ENCODE data around the gene TMEM196. TPM values are rescaled to one million over a fixed set of nuclear protein-coding genes. Genes with fewer than 3 reads are reported as not detected.
A peak's percentile ranks its signal among the peaks of the same experiment; 100 is the strongest.

TMEM196 gene
- total and polyA plus RNA-seq, 4 donors, result not detected

GRCh38 chr7:19713676-19714075, 59.7 kb downstream of the TMEM196 start:
- DNase-seq (ENCODE audit: low spot score), result no peak
- Histone ChIP-seq H3K27me3 (ENCODE audit: control insufficient read depth in 4 of 4, insufficient read depth in 4 of 4, low read length in 3 of 4) (peaks cover 0 to 2% (median 0%) of the 10 kb centered on the region in 4 donors), H3K9me3 (ENCODE audit: control insufficient read depth in 4 of 4, low read length in 3 of 4) (no peaks in the 10 kb centered on the region), H3K4me3 (ENCODE audit: low read depth in 1 of 3, low read length in 3 of 3) (no peak overlapping the region), H3K27ac (ENCODE audit: low read depth in 1 of 2, low read length in 2 of 2) (no peak overlapping the region), H3K36me3 (ENCODE audit: control insufficient read depth in 4 of 4, insufficient read depth in 3 of 4, low read depth in 1 of 4, low read length in 3 of 4) (no peaks in the 10 kb centered on the region), H3K9ac (ENCODE audit: low read depth in 1 of 2, low read length in 2 of 2) (no peak overlapping the region), H3K4me1 (ENCODE audit: control insufficient read depth in 4 of 4, insufficient read depth in 4 of 4, low read length in 3 of 4) (peaks cover 0 to 5% (median 1%) of the 10 kb centered on the region in 4 donors)
- WGBS, result 32% methylated on average over 1 of the region's 1 CpG
- TF ChIP-seq EGR1 (IDR thresholded peaks at IDR 0.05; ENCODE audit: low read depth in 2 of 2) (no peak), NR2F2 (IDR thresholded peaks at IDR 0.05) (no peak), SP1 (IDR thresholded peaks at IDR 0.05) (no peak), RAD21 (IDR thresholded peaks at IDR 0.05) (peak; percentile 67 to 74), HNF4G (IDR thresholded peaks at IDR 0.05) (no peak), JUND (IDR thresholded peaks at IDR 0.05) (no peak), TAF1 (conservative IDR thresholded peaks at IDR 0.05) (no peak), ATF3 (IDR thresholded peaks at IDR 0.05) (no peak), RXRA (IDR thresholded peaks at IDR 0.05) (no peak), HNF4A (conservative IDR thresholded peaks at IDR 0.05) (no peak), MAX (IDR thresholded peaks at IDR 0.05) (no peak), YY1 (IDR thresholded peaks at IDR 0.05) (no peak), GABPA (IDR thresholded peaks at IDR 0.05 in 1 of 2, conservative IDR thresholded peaks at IDR 0.05 in 1 of 2) (no peak), FOXA1 (IDR thresholded peaks at IDR 0.05) (no peak)
- TF ChIP-seq, protein P1, sequence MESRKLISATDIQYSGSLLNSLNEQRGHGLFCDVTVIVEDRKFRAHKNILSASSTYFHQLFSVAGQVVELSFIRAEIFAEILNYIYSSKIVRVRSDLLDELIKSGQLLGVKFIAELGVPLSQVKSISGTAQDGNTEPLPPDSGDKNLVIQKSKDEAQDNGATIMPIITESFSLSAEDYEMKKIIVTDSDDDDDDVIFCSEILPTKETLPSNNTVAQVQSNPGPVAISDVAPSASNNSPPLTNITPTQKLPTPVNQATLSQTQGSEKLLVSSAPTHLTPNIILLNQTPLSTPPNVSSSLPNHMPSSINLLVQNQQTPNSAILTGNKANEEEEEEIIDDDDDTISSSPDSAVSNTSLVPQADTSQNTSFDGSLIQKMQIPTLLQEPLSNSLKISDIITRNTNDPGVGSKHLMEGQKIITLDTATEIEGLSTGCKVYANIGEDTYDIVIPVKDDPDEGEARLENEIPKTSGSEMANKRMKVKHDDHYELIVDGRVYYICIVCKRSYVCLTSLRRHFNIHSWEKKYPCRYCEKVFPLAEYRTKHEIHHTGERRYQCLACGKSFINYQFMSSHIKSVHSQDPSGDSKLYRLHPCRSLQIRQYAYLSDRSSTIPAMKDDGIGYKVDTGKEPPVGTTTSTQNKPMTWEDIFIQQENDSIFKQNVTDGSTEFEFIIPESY (IDR thresholded peaks at IDR 0.05), result no peak
- TF ChIP-seq, protein P2, sequence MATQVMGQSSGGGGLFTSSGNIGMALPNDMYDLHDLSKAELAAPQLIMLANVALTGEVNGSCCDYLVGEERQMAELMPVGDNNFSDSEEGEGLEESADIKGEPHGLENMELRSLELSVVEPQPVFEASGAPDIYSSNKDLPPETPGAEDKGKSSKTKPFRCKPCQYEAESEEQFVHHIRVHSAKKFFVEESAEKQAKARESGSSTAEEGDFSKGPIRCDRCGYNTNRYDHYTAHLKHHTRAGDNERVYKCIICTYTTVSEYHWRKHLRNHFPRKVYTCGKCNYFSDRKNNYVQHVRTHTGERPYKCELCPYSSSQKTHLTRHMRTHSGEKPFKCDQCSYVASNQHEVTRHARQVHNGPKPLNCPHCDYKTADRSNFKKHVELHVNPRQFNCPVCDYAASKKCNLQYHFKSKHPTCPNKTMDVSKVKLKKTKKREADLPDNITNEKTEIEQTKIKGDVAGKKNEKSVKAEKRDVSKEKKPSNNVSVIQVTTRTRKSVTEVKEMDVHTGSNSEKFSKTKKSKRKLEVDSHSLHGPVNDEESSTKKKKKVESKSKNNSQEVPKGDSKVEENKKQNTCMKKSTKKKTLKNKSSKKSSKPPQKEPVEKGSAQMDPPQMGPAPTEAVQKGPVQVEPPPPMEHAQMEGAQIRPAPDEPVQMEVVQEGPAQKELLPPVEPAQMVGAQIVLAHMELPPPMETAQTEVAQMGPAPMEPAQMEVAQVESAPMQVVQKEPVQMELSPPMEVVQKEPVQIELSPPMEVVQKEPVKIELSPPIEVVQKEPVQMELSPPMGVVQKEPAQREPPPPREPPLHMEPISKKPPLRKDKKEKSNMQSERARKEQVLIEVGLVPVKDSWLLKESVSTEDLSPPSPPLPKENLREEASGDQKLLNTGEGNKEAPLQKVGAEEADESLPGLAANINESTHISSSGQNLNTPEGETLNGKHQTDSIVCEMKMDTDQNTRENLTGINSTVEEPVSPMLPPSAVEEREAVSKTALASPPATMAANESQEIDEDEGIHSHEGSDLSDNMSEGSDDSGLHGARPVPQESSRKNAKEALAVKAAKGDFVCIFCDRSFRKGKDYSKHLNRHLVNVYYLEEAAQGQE (IDR thresholded peaks at IDR 0.05), result no peak
- TF ChIP-seq, protein P3, sequence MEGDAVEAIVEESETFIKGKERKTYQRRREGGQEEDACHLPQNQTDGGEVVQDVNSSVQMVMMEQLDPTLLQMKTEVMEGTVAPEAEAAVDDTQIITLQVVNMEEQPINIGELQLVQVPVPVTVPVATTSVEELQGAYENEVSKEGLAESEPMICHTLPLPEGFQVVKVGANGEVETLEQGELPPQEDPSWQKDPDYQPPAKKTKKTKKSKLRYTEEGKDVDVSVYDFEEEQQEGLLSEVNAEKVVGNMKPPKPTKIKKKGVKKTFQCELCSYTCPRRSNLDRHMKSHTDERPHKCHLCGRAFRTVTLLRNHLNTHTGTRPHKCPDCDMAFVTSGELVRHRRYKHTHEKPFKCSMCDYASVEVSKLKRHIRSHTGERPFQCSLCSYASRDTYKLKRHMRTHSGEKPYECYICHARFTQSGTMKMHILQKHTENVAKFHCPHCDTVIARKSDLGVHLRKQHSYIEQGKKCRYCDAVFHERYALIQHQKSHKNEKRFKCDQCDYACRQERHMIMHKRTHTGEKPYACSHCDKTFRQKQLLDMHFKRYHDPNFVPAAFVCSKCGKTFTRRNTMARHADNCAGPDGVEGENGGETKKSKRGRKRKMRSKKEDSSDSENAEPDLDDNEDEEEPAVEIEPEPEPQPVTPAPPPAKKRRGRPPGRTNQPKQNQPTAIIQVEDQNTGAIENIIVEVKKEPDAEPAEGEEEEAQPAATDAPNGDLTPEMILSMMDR (IDR thresholded peaks at IDR 0.05; ENCODE audit: low read depth, low read length, missing input control), result peak; percentile 56

- WGBS, result 59% methylated on average over 6 of the region's 6 CpGs
- no peak for TF ChIP-seq FOXA2 (IDR thresholded peaks at IDR 0.05)
- TF ChIP-seq TAF1 (conservative IDR thresholded peaks at IDR 0.05), result no peak
- no peak for TF ChIP-seq HNF4A (conservative IDR thresholded peaks at IDR 0.05)
- no peak for TF ChIP-seq FOXA1 (IDR thresholded peaks at IDR 0.05)
- no peak for TF ChIP-seq RAD21 (IDR thresholded peaks at IDR 0.05)
- DNase-seq (ENCODE audit: low spot score), result no peak
- Histone ChIP-seq H3K27ac (ENCODE audit: low read depth in 1 of 2, low read length in 2 of 2) (no peak overlapping the region), H3K9me3 (ENCODE audit: control insufficient read depth in 4 of 4, low read length in 3 of 4) (no peaks in the 10 kb centered on the region), H3K4me1 (ENCODE audit: control insufficient read depth in 4 of 4, insufficient read depth in 4 of 4, low read length in 3 of 4) (peaks cover 3 to 18% (median 13%) of the 10 kb centered on the region in 4 donors), H3K4me3 (ENCODE audit: low read depth in 1 of 3, low read length in 3 of 3) (no peak overlapping the region), H3K27me3 (ENCODE audit: control insufficient read depth in 4 of 4, insufficient read depth in 4 of 4, low read length in 3 of 4) (no peaks in the 10 kb centered on the region), H3K36me3 (ENCODE audit: control insufficient read depth in 4 of 4, insufficient read depth in 3 of 4, low read depth in 1 of 4, low read length in 3 of 4) (no peaks in the 10 kb centered on the region), H3K9ac (ENCODE audit: low read depth in 1 of 2, low read length in 2 of 2) (peak overlapping the region in 1 of 2 donors; percentile 14)
These were observed 64.2 kb downstream of the TMEM196 start for GRCh38 chr7:19709249-19709578.
